Mesothelial cell of epicardium (in vitro differentiated cells): ENCODE results near the gene WIPI1. TPM values are rescaled to one million over a fixed set of nuclear protein-coding genes. Genes with fewer than 3 reads are reported as not detected.

Source experiments
- DNase-seq, 2 experiments: peaks; one replicate each; pipeline ENCODE4 v3.0.0; 2021; ENCODE audit warnings: low spot score in 2 of 2; ENCODE audit not compliant: unreplicated experiment in 2 of 2
- H3K27ac Mint-ChIP-seq: 2 replicates; pipeline ENCODE4 v1.8.0; 2021; ENCODE audit warnings: mixed read lengths
- H3K27me3 Mint-ChIP-seq: 2 replicates; pipeline ENCODE4 v1.8.0; 2021; ENCODE audit warnings: low read depth, mixed read lengths
- H3K36me3 Mint-ChIP-seq: 2 replicates; pipeline ENCODE4 v1.8.0; 2021; ENCODE audit warnings: mixed read lengths
- H3K4me1 Mint-ChIP-seq: 2 replicates; pipeline ENCODE4 v1.8.0; 2021; ENCODE audit warnings: mixed read lengths
- H3K4me3 Mint-ChIP-seq: 2 replicates; pipeline ENCODE4 v1.8.0; 2021; ENCODE audit warnings: mild to moderate bottlenecking, moderate library complexity, mixed read lengths
- H3K9me3 Mint-ChIP-seq: 2 replicates; pipeline ENCODE4 v1.8.0; 2021; ENCODE audit warnings: mixed read lengths
- CTCF ChIP-seq: fragments of 200-600 bp; sonication (generic); IDR thresholded peaks from one replicate; pipeline ENCODE4 v1.5.0; 2021; ENCODE audit warnings: antibody characterized with exemption; ENCODE audit not compliant: unreplicated experiment
- total RNA-seq: library from RNA; stranded (reverse); gene quantifications from 3 replicates; pipeline ENCODE4 v1.2.1, GENCODE V29; 2021

The WIPI1 gene
- total RNA-seq, 1 donor from 2014 or later, result 27.2 TPM

GRCh38 chr17:68431045-68431608 lies 26.2 kb downstream of the WIPI1 start:
- Mint-ChIP-seq H3K27me3 (no peaks in the 10 kb centered on the region), H3K4me3 (no peak overlapping the region)
- TF ChIP-seq CTCF, result no peak

GRCh38 chr17:68429881-68430280 lies 27.4 kb downstream of the WIPI1 start:
- no peak for DNase-seq
- Mint-ChIP-seq H3K4me3 (no peak overlapping the region), H3K4me1 (no peaks in the 10 kb centered on the region)

More at GRCh38 chr17:68431045-68431608, 26.2 kb downstream of the WIPI1 start:
- Mint-ChIP-seq H3K4me1 (peaks cover 1% of the 10 kb centered on the region), H3K36me3 (peaks cover 15% of the 10 kb centered on the region), H3K27ac (no peak overlapping the region), H3K9me3 (no peaks in the 10 kb centered on the region)
- DNase-seq, result no peak

GRCh38 chr17:68428498-68429172 lies 28.7 kb downstream of the WIPI1 start:
- no peak for TF ChIP-seq CTCF
- no peak for DNase-seq
- Mint-ChIP-seq H3K4me3 (no peak overlapping the region), H3K4me1 (no peaks in the 10 kb centered on the region), H3K27ac (no peak overlapping the region), H3K9me3 (no peaks in the 10 kb centered on the region), H3K36me3 (peaks cover 19% of the 10 kb centered on the region), H3K27me3 (no peaks in the 10 kb centered on the region)

More at GRCh38 chr17:68429881-68430280, 27.4 kb downstream of the WIPI1 start:
- Mint-ChIP-seq H3K9me3 (no peaks in the 10 kb centered on the region), H3K27ac (no peak overlapping the region), H3K27me3 (no peaks in the 10 kb centered on the region), H3K36me3 (peaks cover 19% of the 10 kb centered on the region)
- no peak for TF ChIP-seq CTCF

- Mint-ChIP-seq H3K27ac (no peak overlapping the region), H3K4me3 (no peak overlapping the region), H3K36me3 (peaks cover 13% of the 10 kb centered on the region), H3K9me3 (no peaks in the 10 kb centered on the region), H3K4me1 (no peaks in the 10 kb centered on the region), H3K27me3 (no peaks in the 10 kb centered on the region)
- no peak for TF ChIP-seq CTCF
- DNase-seq, result no peak
Observed at GRCh38 chr17:68427575-68427974, 29.7 kb downstream of the WIPI1 start.

- TF ChIP-seq CTCF, result no peak
- no peaks in the 10 kb centered on the region for H3K27me3 Mint-ChIP-seq
- H3K9me3 Mint-ChIP-seq, result no peaks in the 10 kb centered on the region
- H3K4me3 Mint-ChIP-seq, result no peak overlapping the region
- DNase-seq, result no peak
- no peaks in the 10 kb centered on the region for H3K4me1 Mint-ChIP-seq
- peaks cover 16% of the 10 kb centered on the region for H3K36me3 Mint-ChIP-seq
- H3K27ac Mint-ChIP-seq, result no peak overlapping the region
Observed at GRCh38 chr17:68425979-68426378, 31.3 kb downstream of the WIPI1 start.
